GM10266 (cell line): Measurements from ENCODE around the gene C1QTNF3.
"Not testable (repeated sequence)": the region's sequence is repeated elsewhere in the genome, so short reads cannot be mapped to it uniquely, and the experiment has no call there.

ENCODE experiments used
- DNase-seq: peaks from one replicate; pipeline ENCODE4 v3.0.0; 2012; ENCODE audit errors: extremely low spot score
- TF ChIP-seq, protein P1 (sequence below): IDR thresholded peaks from 2 replicates; pipeline ENCODE4 v1.5.1; 2012; ENCODE audit warnings: mild to moderate bottlenecking, low read depth; ENCODE audit not compliant: control insufficient read depth, insufficient read depth; ENCODE audit errors: missing control alignments

C1QTNF3 gene

DNA sequence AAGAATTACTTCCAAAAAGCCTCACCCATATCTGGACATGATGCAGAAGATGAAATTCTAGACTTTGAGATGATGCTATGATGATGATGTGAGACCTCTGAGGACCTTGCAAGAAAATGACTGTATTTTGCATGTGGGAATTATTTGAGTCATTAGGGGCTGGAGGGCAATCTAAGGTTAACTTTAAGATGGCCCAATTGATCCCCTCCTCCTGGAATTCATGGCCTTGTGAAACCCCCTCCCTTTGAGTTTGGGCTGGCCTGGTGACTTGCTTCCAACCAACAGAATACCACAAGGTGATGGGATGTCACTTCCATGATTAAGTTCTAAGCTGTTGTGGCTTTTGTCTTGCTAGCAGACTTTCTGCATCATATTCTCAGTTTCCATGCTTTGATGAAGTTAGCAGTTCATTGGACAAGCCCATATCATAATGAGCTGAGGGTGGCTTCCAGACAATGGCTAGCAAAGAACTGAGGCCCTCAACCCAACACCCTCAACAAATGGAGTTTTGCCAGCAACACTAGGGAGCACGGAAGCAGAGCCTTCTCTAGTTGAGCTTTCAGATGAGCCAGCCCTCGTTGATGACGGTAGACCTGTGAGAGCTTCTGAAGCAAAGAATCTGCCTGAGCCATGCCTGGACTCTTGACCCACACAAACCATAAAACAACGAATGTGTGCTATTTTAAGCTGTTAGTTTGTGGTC, 27.7 kb downstream of the C1QTNF3 start:
- TF ChIP-seq, protein P1, sequence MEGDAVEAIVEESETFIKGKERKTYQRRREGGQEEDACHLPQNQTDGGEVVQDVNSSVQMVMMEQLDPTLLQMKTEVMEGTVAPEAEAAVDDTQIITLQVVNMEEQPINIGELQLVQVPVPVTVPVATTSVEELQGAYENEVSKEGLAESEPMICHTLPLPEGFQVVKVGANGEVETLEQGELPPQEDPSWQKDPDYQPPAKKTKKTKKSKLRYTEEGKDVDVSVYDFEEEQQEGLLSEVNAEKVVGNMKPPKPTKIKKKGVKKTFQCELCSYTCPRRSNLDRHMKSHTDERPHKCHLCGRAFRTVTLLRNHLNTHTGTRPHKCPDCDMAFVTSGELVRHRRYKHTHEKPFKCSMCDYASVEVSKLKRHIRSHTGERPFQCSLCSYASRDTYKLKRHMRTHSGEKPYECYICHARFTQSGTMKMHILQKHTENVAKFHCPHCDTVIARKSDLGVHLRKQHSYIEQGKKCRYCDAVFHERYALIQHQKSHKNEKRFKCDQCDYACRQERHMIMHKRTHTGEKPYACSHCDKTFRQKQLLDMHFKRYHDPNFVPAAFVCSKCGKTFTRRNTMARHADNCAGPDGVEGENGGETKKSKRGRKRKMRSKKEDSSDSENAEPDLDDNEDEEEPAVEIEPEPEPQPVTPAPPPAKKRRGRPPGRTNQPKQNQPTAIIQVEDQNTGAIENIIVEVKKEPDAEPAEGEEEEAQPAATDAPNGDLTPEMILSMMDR, result no peak
- no peak for DNase-seq

DNA sequence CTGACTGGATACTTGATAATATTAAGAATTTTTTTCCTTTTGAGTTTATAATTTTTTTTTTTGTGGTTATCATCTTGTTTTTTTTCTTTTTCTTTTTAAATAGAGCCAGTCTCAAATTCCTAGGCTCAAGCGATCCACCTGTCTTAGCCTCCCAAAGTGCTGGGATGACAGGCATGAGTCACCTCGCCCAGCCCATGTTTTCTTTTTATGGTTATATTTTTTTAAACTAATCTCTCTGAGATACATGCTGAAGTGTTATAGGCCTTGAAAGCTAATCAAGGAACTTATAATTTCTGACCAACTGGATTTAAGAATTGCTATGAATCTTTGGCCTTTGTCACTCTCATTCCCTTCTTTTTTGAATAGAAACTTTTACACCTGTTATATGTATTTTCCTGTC, 28.4 kb downstream of the C1QTNF3 start:
- TF ChIP-seq, protein P1, result no peak
- no peak for DNase-seq

DNA sequence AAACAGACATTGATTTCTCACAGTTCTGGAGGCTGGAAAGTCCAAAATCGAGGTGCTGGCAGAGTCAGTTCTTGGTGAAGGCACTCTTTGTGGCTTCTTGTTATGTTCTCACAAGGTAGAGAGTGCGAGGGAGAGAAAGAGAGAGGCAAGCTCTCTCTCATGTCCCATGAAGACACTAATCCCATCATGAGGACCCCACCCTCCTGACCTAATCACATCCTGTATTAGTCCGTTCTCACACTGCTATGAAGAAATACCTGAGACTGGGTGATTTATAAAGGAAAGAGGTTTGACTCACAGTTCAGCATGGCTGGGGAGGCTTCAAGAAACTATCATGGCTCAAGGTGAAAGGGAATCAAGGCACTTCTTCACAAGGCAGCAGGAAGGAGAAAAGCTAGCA, 29.5 kb downstream of the C1QTNF3 start:
- TF ChIP-seq, protein P1, result no peak
- DNase-seq, result no peak

DNA sequence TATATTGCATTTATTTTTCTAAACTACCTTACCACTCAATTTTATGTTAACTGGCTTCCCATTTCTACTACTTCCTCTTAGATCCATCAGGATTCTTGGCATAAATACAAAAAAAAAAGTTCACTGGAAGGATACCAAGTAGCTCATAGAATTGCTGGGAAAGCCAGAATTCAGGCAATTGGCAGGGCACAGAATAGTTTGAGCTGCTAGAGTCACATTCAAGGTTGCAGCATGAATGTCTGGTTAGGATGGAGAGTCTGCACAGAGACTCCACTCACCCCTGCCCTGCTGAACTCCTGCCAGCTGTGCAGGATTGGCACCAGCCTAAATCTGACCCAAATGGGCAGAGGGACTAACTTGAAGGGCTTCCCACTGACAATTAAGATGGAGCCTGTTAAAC, 30.2 kb downstream of the C1QTNF3 start:
- TF ChIP-seq, protein P1, result no peak
- no peak for DNase-seq

DNA sequence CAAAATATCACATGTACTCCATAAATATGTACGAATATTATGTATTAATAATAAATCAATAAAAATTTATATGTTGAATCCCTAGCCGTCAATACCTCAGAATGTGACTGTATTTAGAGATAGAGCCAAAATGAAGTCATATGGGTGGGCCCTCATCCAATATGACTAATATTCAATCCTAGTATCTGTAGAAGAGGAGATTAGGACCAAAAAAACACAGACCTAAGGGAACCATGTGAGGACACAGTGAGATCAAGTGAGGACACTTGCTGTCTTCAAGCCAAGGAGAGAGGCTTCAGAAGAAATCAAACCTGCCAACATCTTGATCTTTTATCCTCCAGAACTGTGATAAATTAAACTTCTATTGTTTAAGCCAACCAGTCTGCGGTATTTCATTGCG, 31.5 kb downstream of the C1QTNF3 start:
- TF ChIP-seq, protein P1, result no peak
- DNase-seq, result no peak

DNA sequence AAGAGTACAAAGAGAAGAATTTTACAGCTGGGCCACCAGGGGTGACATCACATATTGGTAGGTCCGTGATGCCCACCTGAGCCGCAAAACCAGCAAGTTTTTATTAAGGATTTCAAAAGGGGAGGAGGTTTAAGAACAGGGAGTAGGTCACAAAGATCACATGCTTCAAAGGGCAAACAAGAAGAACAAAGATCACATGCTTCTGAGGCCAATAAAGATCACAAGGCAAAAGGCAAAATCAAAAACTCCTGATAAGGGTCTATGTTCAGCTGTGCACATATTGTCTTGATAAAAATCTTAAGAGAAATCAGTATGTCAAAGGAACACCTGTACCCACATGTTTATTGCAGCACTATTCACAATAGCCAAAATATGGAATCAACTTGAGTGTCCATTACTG, 32.9 kb downstream of the C1QTNF3 start:
- not testable (repeated sequence) for DNase-seq

GRCh38 chr5:34009610-34010009, 33.4 kb downstream of the C1QTNF3 start:
- TF ChIP-seq, protein P1, result no peak
- DNase-seq, result no peak

DNA sequence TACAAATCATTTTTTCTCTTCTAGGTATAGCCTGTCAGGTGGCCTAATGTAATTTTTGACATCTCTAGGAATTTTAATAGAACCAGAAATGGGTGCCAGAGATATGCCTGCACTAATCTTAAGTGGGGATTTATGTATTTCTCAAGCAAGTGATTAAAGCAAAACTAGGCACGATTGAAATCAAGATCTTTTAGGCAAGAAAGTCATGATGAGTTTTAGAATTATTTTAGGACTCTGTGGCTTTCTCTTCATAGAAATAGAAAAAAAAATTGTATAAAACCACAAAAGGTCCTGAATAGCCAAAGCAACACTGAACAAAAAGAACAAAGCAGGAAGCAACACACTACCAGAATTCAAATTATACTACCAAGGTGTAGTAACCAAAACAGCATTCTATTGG, 34.2 kb downstream of the C1QTNF3 start:
- TF ChIP-seq, protein P1, result no peak
- no peak for DNase-seq
